SU-DHL-6 (cell line): Measurements from ENCODE around the gene ASPN.

Experiments used
- EZH2phosphoT487 ChIP-seq: fragments of 200-600 bp; sonication (generic), shearing (Covaris generic); conservative IDR thresholded peaks from 2 replicates; pipeline ENCODE4 v1.6.1; 2018; ENCODE audit warnings: mild to moderate bottlenecking, antibody characterized with exemption, low read length, moderate library complexity, mixed read lengths
- TF ChIP-seq, protein P1 (sequence below): fragments of 200-600 bp; sonication (generic); IDR thresholded peaks from one replicate; pipeline ENCODE4 v1.5.1; 2017; ENCODE audit warnings: antibody characterized with exemption, mild to moderate bottlenecking, low read length, moderate library complexity; ENCODE audit not compliant: insufficient read depth, poor library complexity, severe bottlenecking

DNA sequence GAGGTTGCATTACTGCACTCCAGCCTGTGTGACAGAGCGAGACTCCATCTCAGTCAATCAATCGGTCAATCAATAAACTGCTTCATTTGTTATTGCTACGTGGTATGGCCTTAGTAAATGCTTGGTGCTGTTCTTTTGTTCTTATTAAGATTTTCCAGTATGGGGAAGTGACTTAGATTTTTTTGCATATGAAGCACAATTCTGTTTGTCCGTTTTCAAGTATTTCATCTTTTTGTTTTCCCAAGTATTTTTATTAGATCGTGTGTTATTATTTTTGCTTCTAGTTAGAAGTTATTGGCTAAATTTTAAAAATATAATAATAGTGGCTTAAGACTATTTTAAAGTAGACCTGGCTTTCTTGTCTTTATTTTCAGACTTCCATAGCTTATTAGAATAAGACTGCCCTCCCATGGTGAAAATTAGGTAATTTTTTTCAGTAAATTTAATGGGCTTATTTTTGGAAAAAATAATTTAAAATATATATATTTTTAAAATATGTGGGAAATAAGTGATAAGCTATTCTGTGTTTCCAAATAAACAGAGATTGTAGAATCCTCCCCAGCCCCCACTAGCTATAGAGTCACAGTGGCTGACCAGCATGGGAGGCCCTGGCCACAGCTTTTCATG is 43.3 kb downstream of the ASPN start:
- TF ChIP-seq, protein P1, sequence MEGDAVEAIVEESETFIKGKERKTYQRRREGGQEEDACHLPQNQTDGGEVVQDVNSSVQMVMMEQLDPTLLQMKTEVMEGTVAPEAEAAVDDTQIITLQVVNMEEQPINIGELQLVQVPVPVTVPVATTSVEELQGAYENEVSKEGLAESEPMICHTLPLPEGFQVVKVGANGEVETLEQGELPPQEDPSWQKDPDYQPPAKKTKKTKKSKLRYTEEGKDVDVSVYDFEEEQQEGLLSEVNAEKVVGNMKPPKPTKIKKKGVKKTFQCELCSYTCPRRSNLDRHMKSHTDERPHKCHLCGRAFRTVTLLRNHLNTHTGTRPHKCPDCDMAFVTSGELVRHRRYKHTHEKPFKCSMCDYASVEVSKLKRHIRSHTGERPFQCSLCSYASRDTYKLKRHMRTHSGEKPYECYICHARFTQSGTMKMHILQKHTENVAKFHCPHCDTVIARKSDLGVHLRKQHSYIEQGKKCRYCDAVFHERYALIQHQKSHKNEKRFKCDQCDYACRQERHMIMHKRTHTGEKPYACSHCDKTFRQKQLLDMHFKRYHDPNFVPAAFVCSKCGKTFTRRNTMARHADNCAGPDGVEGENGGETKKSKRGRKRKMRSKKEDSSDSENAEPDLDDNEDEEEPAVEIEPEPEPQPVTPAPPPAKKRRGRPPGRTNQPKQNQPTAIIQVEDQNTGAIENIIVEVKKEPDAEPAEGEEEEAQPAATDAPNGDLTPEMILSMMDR: peak; percentile 19
- TF ChIP-seq EZH2phosphoT487: no peak
